Kasumi-1 (cell line): ENCODE measurements around the gene HSF2BP.
"Not testable (repeated sequence)": the region's sequence is repeated elsewhere in the genome, so short reads cannot be mapped to it uniquely, and the experiment has no call there.

Experiments used
- DNase-seq, 2 experiments: peaks; one replicate each; lab custom pipeline; 2025; lab: John Stamatoyannopoulos, UW

The HSF2BP gene

DNA sequence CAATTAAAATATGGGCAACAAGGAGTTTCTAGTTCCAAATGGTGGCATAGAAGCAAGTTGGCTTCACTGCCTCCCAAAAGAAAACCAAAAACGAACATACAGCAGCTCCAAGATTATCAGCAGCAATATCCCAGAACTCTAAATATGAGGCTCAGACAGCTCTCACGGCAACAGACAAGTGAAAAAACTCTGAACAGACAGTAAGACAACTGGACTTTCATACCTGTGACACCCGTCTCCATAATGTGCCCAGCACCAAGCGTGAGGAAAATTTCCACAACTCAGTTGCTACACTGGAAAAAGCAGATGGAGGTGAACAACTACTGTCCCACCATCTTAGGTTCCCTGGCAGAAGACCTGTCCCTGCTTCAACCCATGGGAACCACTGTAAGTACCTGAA is 39.9 kb downstream of the HSF2BP start:
- DNase-seq: no peak

- no peak for DNase-seq
Measured at GRCh38 chr21:43618940-43619339, 40.3 kb downstream of the HSF2BP start.

DNA sequence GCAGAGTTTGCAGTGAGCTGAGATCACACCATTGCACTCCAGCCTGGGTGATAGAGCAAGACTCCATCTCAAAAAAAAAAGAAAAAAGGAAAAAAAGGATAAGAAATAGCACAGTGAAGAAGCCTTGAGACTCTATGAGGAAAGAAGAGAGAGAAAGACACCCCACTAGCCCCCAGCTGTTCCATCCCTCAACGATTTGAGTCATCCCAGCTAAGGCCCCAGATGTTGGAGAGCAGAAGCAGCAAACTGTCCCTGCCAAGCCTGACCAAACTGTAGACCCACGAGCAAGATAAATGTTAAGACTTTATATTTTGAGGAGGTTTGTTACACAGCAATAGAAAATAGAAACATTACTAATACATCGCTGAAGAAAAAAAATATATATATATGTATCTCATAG is 42.4 kb downstream of the HSF2BP start:
- DNase-seq: not testable (repeated sequence)

GRCh38 chr21:43614839-43615238 is 44.4 kb downstream of the HSF2BP start:
- DNase-seq: no peak

DNA sequence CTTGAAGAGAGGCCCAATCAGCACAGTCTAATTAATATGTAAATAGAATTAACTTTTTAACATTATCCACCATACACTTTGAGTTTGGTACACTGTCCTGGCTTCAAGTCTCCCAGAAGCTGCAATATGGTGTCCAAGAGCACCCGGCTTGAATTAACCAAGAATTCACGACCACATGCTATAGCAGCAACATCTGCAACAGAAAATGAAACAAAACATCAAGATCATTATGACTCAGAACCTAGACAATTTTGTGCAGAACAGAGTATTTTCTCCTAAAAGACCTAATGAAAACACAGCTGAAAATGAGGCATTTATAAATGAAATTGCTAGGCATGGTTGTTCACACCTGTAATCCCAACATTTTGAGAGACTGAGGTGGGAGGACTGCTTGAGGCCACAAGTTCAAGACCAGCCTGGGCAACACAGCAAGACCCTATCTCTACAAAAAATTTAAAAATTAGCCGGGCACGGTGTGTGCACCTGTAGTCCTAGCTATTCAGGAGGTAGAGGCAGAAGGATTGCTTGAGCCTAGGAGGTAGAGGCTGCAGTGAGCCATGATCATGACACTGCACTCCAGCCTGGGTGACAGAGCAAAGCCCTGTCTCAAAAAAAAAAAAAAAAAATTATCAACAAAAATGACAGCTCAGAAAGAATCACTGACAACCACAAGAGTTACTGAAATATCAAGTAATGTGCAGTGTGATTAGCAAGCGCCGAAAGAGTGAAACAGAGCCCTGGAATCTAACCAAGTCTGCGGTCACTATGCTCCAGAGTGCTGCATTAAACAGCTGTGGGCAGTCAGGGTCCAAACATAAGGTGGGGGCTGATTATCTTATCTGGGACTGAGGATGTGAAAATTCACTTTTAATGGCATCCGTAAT is 45.3 kb downstream of the HSF2BP start:
- DNase-seq: no peak

- peak; percentile 45 to 63 for DNase-seq
Measured at GRCh38 chr21:43611598-43612369, 47.5 kb downstream of the HSF2BP start.

DNA sequence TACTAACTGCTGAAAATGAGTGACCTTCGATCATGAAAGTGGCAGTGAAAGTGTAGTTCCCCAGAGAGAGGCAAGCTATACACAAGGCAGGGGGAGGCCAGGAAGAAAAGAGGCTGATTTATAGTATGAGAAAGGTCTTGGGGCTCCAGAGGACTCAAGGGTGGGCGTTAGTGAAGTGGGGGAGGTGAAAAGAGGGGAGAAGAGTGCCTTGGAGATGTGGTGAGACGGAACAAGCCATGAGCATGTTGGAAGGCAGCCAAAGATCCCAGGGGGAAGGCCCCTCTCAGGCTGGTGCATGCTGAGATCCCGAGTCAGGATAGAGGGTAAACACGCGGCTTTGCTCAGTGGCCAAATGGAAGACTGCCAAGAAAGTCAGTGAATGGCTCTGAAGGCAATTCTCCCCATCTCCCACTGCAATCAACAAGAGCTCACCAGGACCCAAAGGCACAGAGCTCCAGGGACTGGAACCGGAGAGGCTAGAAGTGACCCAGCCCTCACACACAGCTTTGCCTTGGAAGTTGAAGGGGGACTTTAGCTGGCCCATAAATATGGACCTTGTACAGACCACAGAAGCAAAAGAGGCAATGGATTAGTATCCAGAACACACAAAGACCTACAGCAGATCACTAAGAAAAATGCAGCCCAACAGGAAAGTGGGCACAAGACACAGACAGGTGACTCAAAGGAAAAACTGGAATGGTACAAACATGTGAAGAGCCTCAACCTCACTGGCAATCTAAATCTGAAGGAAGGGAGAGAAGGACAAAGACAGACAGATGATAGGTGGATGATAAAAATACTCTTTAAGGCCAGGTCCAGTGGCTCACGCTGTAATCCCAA is 49.6 kb downstream of the HSF2BP start:
- DNase-seq: no peak

DNA sequence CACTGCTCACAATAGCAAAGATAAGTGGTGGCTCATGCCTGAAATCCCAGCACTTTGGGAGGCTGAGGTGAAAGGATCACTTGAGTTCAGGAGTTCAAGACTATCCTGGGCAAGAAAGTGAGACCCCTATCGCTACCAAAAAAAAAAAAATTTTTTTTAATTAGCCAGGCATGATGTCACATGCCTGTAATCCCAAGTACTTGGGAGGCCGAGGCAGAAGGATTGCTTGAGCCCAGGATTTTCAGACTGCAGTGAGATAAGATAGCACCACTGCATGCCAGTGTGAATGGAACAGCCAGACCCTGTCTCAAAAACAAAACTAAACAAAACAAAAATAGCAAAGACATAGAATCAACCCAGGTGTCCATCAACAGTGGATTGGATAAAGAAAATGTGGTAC is 50.6 kb downstream of the HSF2BP start:
- no peak for DNase-seq

DNA sequence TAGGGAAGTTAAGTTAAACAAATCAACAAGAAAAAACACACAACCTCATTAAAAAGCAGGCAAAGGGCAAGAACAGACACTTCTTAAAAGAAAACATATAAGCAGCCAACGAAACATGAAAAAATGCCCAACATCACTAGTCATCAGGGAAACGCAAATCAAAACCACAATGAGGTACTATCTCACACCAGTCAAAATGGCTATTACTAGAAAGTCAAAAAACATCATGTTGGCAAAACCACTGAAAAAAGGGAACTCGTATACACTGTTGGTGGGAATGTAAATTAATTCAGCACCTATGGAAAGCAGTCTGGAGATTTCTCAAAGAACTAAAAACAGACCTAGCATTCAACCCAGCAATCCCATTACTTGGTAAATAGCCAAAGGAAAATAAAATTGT is 51.1 kb downstream of the HSF2BP start:
- peak; percentile 19 to 24 for DNase-seq

DNA sequence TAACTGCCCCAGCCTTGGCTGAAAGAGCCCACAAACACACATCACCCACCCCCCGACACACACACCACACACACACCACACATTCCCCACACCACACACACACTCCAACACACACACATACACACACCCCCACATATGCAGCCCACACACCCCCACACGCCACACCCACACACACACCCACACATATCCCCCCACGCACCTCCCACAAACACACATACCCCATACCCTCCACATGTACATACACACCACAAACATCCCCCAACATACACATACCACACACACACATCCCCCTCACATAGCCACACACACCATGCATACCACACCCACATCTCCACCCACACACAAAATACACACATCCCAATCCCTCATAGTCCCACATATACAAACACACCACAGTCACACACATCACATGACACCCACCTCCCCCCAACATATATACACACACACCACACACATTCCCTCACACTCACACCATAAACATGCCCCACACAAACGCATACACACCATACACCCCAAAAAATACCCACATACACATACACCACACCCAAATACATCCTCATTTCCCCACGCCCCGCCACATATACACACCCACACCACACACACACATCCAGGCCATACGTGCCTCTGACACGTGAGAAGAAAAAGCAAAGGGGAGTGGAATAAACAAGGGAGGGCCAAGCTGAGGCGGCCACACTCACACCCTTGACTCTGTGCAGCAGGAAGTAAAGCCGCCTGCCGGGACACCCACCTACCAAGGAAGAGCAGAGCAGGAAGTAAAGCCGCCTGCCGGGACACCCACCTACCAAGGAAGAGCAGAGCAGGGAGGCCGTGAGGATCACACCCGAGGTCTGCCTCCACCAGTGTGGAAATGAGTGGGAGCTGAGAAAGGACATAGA is 53.7 kb downstream of the HSF2BP start:
- no peak for DNase-seq

GRCh38 chr21:43604505-43605204 is 54.6 kb downstream of the HSF2BP start:
- no peak for DNase-seq

GRCh38 chr21:43603641-43604504 is 55.4 kb downstream of the HSF2BP start:
- DNase-seq: no peak

DNA sequence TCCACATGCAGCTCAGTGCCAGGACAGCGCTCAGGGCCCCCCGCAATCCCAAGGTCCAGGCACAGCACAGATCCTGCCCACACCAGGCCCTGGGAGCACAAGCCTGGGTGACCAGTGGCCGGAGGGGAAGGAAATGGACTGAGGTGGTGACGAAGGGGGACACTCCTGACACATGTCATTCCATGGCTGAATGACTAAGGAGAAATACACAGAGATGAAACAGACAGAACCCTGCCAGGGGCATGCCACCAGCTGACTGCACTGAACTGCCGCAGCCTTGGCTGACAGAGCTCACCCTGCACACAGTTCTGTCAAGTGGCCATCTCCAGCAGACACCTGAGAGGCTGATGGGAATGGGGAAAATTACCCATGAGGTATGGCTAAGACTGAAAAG is 56.1 kb downstream of the HSF2BP start:
- no peak for DNase-seq

- no peak for DNase-seq
Measured at GRCh38 chr21:43602266-43603232, 56.7 kb downstream of the HSF2BP start.

DNA sequence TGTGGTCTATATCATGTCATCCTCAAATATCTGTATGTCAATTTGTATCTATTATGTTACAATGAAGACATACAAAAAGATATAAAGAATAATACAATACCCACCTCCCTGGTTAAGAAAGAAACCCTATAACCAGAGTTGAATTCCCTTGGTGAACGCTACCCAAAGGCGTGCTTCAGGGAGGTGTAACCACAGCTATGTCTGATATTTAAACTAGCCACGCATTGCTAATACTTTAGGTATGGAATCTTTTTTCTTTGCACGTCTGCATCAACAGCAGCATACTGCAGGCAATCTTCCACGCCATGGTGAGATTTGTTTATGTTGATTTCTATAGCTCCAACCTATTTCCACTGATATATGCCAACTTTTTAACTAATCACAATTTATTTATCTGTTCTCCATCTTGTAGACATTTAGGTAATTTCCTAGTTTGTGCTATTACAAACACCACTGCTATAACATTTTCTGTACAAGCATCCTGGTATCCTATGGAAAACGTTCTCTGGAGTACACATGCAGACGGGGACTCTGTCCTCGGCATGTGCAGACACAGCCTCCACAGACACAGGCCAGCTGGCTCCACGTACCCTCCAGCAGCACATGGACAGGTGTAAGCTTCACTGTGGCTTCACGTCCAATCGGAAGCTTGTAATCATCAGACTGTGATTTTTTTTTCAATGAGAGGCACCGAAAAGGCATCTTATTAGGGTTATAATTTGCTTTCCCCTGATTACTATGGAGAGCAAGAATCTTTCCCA is 58.5 kb downstream of the HSF2BP start:
- DNase-seq: no peak

DNA sequence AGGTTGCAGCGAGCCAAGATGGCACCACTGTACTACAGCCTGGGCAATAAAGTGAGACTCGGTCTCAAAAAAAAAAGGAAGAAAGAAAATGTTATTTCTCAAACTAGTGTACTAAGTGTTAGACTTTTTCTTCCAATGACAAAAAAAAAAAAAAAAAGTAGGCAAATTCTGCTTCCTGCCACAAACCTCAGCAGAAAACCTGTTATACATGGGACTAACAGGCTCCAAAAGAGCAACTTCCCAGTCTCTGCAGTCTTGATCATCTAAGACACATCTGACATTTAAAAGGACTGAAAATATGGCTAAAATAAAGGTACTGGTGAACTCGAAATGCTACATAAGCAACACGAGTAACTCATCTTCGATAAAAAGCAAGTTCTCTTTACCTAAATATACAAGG is 59.6 kb downstream of the HSF2BP start:
- no peak for DNase-seq

- DNase-seq: no peak
Measured at GRCh38 chr21:43598416-43599120, 60.7 kb downstream of the HSF2BP start.
